DMS53 treated with DMSO at 0.1 percent for 48 hours (cell line): ENCODE measurements around the gene KCNK13.
"Not testable (repeated sequence)": the region's sequence is repeated elsewhere in the genome, so short reads cannot be mapped to it uniquely, and the experiment has no call there.

Source experiments
- DNase-seq: peaks from one replicate; lab custom pipeline; 2025; ENCODE audit not compliant: unreplicated experiment; lab: John Stamatoyannopoulos, UW

The KCNK13 gene

DNA sequence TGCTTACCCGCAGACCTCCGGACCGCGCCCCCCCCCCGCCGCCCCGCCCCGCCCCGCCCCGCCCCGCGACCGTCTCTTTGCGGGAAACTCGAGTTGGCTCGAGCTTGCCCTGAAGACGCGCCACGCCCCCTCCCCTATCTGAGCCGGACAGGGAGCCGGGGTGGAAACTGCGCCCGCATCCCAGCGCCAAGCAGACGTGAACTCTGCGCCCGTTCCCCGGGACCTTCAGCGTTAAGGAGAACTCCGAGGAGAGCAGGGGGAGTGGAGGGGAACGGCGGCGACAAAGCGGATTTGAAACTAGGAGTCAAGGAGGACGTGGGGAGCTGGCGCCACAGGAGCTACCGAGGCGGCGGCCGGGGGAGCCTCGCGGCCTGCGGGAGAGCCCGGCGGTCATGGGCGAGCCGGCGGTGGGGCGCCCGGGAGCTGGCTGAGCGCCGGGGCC lies at the start of gene KCNK13:
Gene KCNK13 (plus strand): TSS at position 310 of the 442 bp plus-strand sequence. CDS start 212 bp downstream, outside the sequence.
- no peak for DNase-seq

- DNase-seq, result no peak
These were observed 44.4 kb upstream of the KCNK13 start for GRCh38 chr14:90017371-90017770.

DNA sequence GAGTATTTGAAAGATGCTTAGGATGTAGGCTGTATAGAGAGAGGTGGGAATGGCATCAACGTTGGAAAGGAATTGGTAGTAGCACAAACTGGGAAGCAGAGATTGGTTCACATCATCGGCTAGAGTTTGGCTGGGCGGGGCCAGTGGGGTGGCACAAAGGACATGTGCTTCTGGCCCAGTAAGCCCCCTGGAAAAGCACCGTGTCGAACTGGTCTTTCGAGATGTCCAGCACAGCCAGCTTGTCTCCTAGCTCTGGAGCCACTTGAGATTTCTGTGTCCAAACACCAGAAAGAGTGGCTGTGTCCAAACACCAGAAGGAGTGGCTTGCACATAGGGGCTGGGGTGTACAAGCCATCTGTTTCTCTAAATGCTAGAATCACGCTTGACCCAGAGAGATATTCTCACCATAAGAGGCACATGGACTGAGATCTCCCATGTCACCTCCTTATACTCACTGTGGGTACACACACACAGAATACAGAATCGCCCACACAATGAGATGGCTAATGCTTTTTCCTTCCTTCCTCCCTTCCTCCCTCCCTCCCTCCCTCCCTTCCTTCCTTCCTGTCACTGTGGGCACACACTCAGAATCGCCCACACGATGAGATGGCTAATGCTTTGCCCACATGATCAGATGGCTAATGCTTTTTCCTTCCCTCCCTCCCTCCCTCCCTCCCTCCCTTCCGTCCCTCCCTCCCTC lies 41.8 kb upstream of the KCNK13 start:
- DNase-seq, result no peak

DNA sequence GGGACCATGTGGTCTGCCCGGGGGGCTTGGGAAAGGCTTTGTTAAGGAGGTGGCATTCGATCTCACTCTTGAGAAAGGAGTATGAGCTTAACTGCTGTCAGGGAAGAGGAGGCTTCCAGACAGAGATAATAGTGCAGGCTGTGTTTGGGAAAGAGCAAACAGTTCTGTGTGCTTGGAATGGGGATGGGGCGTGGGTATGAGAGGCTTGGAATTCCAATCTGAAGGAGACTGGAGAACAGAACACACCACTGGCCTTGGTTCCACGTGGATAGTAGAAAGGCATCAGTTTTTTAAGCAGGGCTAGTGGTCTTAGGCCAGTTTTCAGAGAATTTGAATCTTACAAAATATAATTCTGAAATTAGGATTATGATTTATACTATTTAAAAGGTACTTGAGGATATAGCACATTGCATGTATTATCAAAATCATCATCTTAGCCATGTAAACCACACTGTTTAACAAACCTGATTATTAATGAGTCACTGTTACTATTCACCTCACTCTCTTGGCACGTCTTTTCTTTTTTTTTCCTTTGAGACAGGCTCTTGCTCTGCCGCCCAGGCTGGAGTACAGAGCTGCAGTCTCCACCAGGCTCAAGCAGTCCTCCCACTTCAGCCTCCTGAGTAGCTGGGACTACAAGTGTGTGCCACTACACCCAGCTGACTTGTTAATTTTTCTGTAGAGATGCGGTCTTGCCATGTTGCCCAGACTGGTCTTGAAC lies 38.5 kb upstream of the KCNK13 start:
- no peak for DNase-seq

GRCh38 chr14:90024910-90025309 lies 36.9 kb upstream of the KCNK13 start:
- DNase-seq, result no peak

- not testable (repeated sequence) for DNase-seq
These were observed 35.2 kb upstream of the KCNK13 start for GRCh38 chr14:90026608-90027007.

GRCh38 chr14:90027842-90028241 lies 34.0 kb upstream of the KCNK13 start:
- no peak for DNase-seq

DNA sequence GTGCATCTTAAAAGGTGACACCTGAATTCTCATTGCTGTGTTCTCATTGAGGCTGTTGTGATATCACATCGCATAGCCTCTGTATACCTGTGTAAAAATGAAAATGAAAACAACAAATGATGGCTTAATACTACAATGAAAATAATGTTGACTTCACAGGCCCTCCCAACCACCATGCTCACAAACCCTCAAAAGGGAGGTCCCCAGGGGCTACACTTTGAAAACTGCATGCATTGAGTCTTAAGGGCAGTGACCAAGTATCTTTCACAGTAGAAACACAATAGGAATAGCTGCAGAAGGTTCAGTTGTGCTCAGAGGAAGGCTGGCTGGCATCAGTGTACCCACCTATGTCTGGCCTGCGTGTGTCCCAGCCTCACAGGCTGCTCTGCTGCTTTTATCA lies 27.6 kb upstream of the KCNK13 start:
- DNase-seq, result no peak

GRCh38 chr14:90034835-90035525 lies 26.8 kb upstream of the KCNK13 start:
- no peak for DNase-seq

DNA sequence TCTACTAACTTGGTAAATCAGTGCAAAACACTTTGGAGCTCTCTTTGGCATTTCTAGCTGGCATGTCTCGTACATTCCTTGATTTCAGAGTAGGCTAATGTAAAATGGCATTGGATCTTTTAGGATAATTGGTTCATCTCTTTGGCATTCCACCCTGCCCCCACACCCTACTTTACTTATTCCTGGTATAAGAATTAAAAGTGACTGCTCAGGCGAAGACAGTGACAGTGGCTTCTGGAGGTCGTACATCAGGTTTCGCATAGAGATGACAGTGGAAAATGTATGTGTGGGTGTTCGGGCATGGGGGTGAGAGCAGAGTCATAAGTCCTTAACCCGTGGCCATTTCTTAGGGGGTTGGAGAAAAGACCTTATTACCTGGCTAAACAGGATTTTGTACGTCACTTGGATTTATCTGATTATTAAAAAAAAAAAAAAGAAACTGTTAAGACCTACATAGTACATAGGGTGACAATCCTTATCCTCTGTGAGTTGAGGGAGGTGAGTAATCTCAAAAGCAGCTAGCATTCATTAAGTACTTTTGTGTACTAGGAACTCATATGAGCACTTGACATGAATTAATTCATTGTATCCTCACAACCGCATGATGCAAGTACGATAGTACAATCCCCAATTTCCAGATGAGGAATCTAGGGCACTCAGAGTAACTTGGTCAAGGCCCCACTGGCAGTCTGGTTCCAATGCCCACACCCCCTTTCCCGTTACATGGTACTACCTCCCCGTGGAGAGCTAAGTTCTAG lies 22.4 kb upstream of the KCNK13 start:
- no peak for DNase-seq

DNA sequence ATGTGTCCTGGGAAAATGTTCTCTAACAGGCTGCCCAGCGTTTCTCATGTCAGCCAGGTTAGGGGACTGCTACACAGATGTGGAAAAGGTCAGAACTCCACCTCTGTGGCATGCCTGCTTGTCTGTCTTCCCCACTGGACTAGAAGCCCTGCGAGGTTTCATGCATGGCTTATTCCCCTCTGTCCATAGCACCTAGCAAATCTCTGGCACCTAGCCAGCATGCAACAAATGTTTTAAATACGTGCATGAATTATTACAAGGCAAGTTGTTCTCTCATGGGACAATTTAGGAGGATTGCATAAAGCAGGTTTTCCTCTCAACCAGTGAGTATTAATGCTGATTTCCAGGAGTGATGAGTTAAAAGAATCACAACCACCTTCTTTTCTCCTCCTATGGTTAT lies 21.4 kb upstream of the KCNK13 start:
- DNase-seq, result no peak

- no peak for DNase-seq
These were observed 19.1 kb upstream of the KCNK13 start for GRCh38 chr14:90042496-90043252.

DNA sequence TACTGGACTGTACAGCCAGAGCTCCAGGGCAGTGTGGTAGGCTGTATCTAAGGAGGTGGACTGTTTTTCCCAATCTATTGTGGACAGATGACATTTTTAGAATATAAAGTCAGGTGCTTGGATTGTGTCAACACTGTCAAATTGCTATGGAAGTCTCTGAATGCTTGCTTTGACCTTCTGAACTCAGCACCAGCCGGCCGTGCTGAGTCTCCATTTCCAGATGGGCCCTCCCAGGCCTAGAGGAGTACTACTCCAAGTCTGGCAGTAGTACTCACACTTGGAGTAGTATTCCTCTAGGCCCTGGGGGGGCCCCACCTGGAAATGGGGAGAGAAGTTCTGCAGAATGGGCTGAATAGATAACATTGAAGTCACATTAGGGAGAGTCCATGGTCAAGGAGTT lies 16.2 kb upstream of the KCNK13 start:
- no peak for DNase-seq

- DNase-seq, result no peak
These were observed 12.4 kb upstream of the KCNK13 start for GRCh38 chr14:90049390-90049789.

GRCh38 chr14:90050271-90050670 lies 11.5 kb upstream of the KCNK13 start:
- DNase-seq, result no peak

GRCh38 chr14:90053044-90053443 lies 8.8 kb upstream of the KCNK13 start:
- no peak for DNase-seq

GRCh38 chr14:90054803-90055202 lies 7.0 kb upstream of the KCNK13 start:
- DNase-seq, result no peak

DNA sequence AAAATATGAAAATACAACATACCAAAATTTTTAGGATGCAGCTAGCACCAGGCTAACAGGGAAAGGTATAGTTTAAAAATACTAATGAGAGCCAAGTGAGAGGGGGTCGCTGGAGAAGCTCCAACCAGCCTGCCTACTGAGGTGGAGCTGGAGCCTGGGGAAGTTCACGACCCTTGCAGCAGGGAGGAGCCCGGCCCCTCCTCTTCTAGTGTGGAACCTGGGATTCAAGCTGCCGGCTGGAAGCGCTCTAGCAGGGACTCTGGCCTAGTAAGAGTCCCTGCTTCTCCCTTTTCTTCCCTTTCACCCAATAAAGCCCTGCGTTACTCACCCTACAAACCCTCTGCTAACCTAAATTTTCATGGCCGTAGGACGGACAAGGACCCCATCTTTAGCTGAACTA lies 5.0 kb upstream of the KCNK13 start:
- no peak for DNase-seq

DNA sequence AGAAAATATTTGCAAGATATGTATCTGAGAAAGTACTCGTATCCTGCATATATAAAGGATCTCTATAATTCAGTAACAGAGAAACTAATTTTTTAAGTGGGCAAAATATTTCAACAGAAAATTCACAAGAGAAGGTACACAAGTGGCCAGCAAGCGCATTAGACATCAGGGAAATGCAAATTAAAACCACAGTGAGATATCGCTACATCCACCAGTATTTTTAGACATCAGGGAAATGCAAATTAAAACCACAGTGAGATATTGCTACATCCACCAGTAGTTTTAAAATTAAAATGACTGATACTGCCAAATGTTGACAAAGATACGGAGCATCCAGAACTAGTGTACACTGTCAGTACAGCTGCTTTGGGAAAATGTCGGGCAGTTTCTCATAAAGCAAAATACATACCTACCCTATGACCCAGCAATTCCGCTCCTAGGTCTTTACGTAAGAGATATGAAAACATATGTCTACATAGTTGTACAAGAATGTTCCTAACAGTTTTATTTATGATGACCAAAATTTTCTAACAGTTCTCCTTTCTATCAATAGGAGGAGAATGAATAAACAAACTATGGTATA lies 2.8 kb upstream of the KCNK13 start:
- DNase-seq, result no peak

GRCh38 chr14:90060312-90060964 lies 1.4 kb upstream of the KCNK13 start:
- peak; percentile 40 for DNase-seq
